Esophagus (tissue), 2 donors: ENCODE measurements around the gene COL13A1. TPM values are rescaled to one million over a fixed set of nuclear protein-coding genes. Genes with fewer than 3 reads are reported as not detected.

Source experiments
- H3K27ac ChIP-seq, 2 donors: one replicate each; pipeline ENCODE4 v1.5.1; 2013; ENCODE audit warnings: low read depth in 2 of 2, mild to moderate bottlenecking in 2 of 2, inconsistent platforms in 1 of 2, low read length in 1 of 2, moderate library complexity in 1 of 2
- H3K27me3 ChIP-seq, 2 donors: one replicate each; pipeline ENCODE4 v1.6.1; 2013; ENCODE audit warnings: low read length in 2 of 2, control low read depth in 1 of 2, mild to moderate bottlenecking in 1 of 2; ENCODE audit not compliant: insufficient read depth in 2 of 2, control insufficient read depth in 1 of 2
- H3K36me3 ChIP-seq, 2 donors: one replicate each; pipeline ENCODE4 v1.6.1; 2013; ENCODE audit warnings: low read length in 1 of 2; ENCODE audit not compliant: control insufficient read depth in 2 of 2, insufficient read depth in 2 of 2
- H3K4me1 ChIP-seq, 2 donors: one replicate each; pipeline ENCODE4 v1.6.1; 2013; ENCODE audit warnings: low read length in 1 of 2; ENCODE audit not compliant: control insufficient read depth in 2 of 2, insufficient read depth in 2 of 2
- H3K4me3 ChIP-seq, 2 donors: one replicate each; pipeline ENCODE4 v1.5.1; 2013; ENCODE audit warnings: low read length in 2 of 2, mild to moderate bottlenecking in 2 of 2, low read depth in 1 of 2, moderate library complexity in 1 of 2
- H3K9me3 ChIP-seq, 2 donors: one replicate each; pipeline ENCODE4 v1.6.1; 2013; ENCODE audit warnings: mild to moderate bottlenecking in 2 of 2, low read depth in 1 of 2, low read length in 1 of 2, moderate library complexity in 1 of 2; ENCODE audit not compliant: control insufficient read depth in 2 of 2, insufficient read depth in 1 of 2
- WGBS, 2 donors: extraction: QIAGEN DNeasy Blood & Tissue Kit; methylation state at CpG; one replicate each; pipeline ENCODE4 v1.1.7; 2013; 5-methylcytosine and 5-hydroxymethylcytosine counted together
- polyA plus RNA-seq, 2 donors: library from polyadenylated mRNA; stranded (reverse); fragments of 200-250 nt; gene quantifications; one replicate each; pipeline ENCODE4 v1.2.3, GENCODE V29; 2013
- donor health status: healthy with polysubstance abuse.
- donor health status: Bipolar disorder and iron deficiency.

Gene COL13A1
- polyA plus RNA-seq, 2 donors: 0.95 to 2.0 TPM

DNA sequence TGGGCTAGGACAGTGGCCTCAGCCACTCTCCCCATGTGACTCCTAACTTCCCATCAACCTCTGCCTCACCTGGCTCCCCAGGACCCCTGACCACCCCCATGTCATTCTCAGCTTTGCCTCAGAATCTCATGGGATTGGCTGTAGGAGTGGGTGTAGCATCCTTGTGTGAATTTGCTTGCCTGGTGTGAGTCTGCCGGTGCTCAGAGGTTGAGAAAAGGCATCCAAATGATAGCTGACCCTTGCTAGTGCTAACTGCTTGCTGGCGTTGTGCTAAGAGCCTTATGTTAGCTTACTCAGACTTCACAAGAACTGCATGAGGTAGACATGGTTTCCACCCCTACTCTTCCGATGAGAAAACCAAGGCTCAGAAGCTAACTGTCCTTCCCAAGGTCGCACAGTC is 74.2 kb downstream of the COL13A1 start:
- H3K27ac ChIP-seq: no peak overlapping the region
- no peaks in the 10 kb centered on the region for H3K36me3 ChIP-seq
- no peaks in the 10 kb centered on the region for H3K4me1 ChIP-seq
- no peaks in the 10 kb centered on the region for H3K27me3 ChIP-seq
- 87 to 91% methylated on average over 4 of the region's 4 CpGs for WGBS, 2 donors
- no peaks in the 10 kb centered on the region for H3K9me3 ChIP-seq
- H3K4me3 ChIP-seq: no peak overlapping the region

GRCh38 chr10:69876286-69876685 is 74.6 kb downstream of the COL13A1 start:
- no peaks in the 10 kb centered on the region for H3K27me3 ChIP-seq
- no peaks in the 10 kb centered on the region for H3K9me3 ChIP-seq
- H3K4me3 ChIP-seq: no peak overlapping the region
- no peaks in the 10 kb centered on the region for H3K36me3 ChIP-seq
- WGBS, 2 donors: 92 to 93% methylated on average over 8 of the region's 8 CpGs
- H3K4me1 ChIP-seq: no peaks in the 10 kb centered on the region
- H3K27ac ChIP-seq: no peak overlapping the region

- 85 to 88% methylated on average over 3 of the region's 3 CpGs for WGBS, 2 donors
- H3K27ac ChIP-seq: no peak overlapping the region
Observed at GRCh38 chr10:69876931-69877330, 75.2 kb downstream of the COL13A1 start.

DNA sequence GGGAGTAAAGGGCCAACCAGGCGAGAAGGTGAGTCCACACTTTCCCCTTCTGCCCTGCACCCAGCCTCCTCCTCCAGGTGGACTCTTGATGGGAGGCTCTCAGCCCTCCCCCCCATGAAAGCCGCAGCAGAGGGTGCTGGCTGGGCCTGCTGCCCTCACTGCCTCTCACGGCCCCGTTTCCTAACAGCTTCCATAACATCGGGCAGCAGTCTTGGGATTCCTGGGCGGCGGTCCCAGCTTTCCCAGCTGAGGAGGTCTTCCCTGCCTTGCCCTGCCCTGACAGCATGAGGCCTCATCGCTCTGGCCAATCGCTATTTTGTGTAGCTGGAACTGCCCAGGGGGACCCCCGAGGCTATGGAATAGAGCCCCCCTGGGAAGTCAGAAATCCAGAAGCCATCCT is 76.3 kb downstream of the COL13A1 start:
- no peaks in the 10 kb centered on the region for H3K36me3 ChIP-seq
- no peaks in the 10 kb centered on the region for H3K4me1 ChIP-seq
- WGBS, 2 donors: 78% methylated on average over 10 of the region's 10 CpGs
- H3K4me3 ChIP-seq: no peak overlapping the region
- H3K27me3 ChIP-seq: no peaks in the 10 kb centered on the region
- H3K9me3 ChIP-seq: no peaks in the 10 kb centered on the region
- H3K27ac ChIP-seq: no peak overlapping the region

More at GRCh38 chr10:69876931-69877330, 75.2 kb downstream of the COL13A1 start:
- H3K4me3 ChIP-seq: no peak overlapping the region
- H3K27me3 ChIP-seq: no peaks in the 10 kb centered on the region
- H3K4me1 ChIP-seq: no peaks in the 10 kb centered on the region
- H3K9me3 ChIP-seq: no peaks in the 10 kb centered on the region
- H3K36me3 ChIP-seq: no peaks in the 10 kb centered on the region

GRCh38 chr10:69878951-69879350 is 77.2 kb downstream of the COL13A1 start:
- Histone ChIP-seq H3K27ac (no peak overlapping the region), H3K4me1 (no peaks in the 10 kb centered on the region), H3K9me3 (no peaks in the 10 kb centered on the region), H3K27me3 (no peaks in the 10 kb centered on the region), H3K36me3 (no peaks in the 10 kb centered on the region), H3K4me3 (no peak overlapping the region)
- 86 to 91% methylated on average over 3 of the region's 3 CpGs for WGBS, 2 donors

DNA sequence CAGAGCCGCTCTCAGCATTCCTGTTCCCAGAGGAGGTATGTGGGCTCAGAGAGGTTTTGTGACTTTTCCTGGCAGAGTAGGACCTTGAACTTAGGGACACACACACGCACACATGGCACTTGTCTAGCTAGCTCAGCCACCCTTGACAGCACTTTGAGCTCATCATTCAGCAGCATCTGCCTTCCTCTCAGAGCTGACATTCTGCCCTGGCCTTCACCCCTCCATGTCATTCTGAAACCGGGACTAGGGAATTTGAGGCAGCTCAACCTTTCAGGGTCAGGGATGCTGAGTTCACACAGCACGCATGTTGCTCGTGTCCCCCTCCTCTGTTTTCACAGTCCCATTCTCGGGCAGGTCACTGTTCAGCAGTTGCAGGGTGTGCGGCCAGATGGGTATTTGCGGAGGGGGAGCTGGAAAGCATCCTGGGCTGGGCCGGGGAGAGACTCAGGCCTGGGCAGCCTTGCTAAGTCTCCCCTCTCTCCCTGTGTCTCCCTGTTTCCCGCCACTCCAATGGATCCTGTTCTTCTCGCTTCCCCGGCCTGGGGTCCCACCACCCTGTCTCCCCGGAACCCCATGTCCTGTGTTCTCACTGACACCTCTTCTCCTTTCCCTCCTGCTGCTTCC is 78.0 kb downstream of the COL13A1 start:
- H3K36me3 ChIP-seq: no peaks in the 10 kb centered on the region
- no peaks in the 10 kb centered on the region for H3K27me3 ChIP-seq
- H3K4me3 ChIP-seq: no peak overlapping the region
- no peaks in the 10 kb centered on the region for H3K9me3 ChIP-seq
- 82 to 90% methylated on average over 13 of the region's 13 CpGs for WGBS, 2 donors
- H3K4me1 ChIP-seq: no peaks in the 10 kb centered on the region
- H3K27ac ChIP-seq: no peak overlapping the region

DNA sequence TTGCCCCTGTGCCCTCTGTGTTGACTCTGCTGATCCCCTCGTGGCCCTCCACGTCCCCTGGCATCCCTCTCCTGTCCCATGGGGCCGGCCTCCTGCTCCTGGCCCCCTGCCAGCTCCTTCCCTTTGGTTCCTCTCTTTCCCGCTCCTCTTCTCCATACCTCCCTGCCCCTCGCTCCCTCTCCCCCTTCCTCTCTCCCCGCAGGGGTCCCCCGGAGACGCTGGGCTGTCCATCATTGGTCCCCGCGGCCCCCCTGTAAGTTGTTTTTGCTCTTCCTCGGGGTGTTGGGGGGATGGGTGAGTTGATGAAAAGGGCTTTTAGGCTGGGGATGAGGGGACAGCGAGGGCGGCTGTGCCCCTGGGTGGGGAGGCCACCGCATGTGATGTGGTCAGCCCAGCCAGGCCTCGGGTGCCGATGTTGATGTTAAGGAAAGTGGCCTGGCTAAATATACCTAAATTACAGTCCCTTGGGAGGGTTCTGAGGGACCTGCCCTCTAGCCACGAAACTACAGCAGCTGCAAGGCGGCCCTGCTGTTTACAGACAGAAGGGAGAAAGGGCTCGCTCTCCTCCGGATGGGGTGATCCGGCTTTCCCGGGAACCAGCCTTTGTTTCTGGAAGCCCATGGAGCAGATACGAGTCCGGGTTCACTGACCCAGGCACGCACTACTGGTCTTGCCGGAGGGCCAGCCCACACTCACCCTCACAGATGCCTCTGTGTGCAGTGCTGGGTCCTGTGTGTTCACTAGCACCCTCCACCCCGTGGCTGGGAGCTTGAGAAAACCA is 78.8 kb downstream of the COL13A1 start:
- Histone ChIP-seq H3K9me3 (no peaks in the 10 kb centered on the region), H3K36me3 (no peaks in the 10 kb centered on the region), H3K27me3 (no peaks in the 10 kb centered on the region), H3K27ac (no peak overlapping the region), H3K4me1 (no peaks in the 10 kb centered on the region), H3K4me3 (no peak overlapping the region)
- WGBS, 2 donors: 58 to 66% methylated on average over 27 of the region's 27 CpGs

DNA sequence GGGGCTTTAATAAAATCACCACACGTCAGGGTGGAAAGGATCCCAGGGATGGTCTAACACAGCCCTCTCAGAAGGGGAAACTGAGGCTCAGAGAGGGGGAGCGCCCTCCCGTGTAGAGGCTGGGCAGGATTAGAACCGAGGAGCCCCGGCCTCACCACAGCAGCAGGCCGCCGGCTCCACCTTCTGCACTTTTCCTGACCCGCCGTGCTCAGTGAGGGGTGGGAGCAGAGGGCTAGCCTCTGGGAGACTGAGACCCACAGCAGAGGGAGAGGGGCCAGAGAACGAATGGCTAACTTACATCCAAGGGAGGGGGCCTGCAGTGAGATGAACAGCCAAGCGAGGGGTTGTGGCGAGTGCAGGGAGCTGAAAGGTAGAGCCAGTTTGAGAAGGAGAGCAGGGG is 79.5 kb downstream of the COL13A1 start:
- H3K4me1 ChIP-seq: no peaks in the 10 kb centered on the region
- H3K27me3 ChIP-seq: no peaks in the 10 kb centered on the region
- no peak overlapping the region for H3K4me3 ChIP-seq
- 85 to 87% methylated on average over 12 of the region's 12 CpGs for WGBS, 2 donors
- no peak overlapping the region for H3K27ac ChIP-seq
- H3K36me3 ChIP-seq: no peaks in the 10 kb centered on the region
- H3K9me3 ChIP-seq: no peaks in the 10 kb centered on the region

DNA sequence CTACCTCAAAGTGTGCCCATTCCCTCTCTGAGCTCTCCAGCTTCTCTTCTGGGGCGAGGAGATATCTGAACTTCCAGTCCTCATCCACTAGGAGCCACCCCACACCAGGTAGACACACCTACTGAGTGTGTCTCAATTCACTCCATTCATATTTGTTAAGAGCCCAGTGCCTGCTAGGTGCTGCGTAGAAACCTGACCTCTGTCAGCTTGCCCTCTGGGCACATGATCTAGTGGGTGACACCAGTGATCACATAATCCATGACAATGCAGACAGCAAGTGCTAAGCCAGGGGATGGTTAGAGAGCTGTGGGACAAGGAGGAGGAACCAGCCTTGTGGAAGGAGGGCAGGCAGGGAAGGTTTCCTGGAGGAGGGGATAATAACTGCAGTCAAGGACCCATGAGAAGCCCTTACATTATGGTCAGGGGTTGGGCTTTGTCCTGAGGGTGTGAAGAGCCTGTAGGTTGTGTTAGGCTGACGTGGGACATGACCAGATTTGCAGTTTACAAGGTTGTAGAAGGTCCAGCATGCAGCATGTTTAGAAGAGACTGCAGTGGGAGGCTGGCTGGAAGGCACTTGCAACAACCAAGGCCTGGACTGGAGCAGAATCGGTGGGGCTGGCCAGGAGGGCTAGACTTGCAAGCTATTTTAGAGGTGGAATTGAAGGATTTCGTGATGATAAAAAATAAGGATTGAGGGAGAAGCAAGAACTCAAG is 81.8 kb downstream of the COL13A1 start:
- Histone ChIP-seq H3K27ac (no peak overlapping the region), H3K4me3 (no peak overlapping the region), H3K36me3 (no peaks in the 10 kb centered on the region), H3K9me3 (no peaks in the 10 kb centered on the region), H3K27me3 (no peaks in the 10 kb centered on the region), H3K4me1 (no peaks in the 10 kb centered on the region)
- 67 to 70% methylated on average over 5 of the region's 5 CpGs for WGBS, 2 donors
